Gastrocnemius medialis (tissue), 4 donors: ENCODE results near the gene ANKRD36C.
"Not testable (repeated sequence)": the region's sequence is repeated elsewhere in the genome, so short reads cannot be mapped to it uniquely, and the experiment has no call there.

Source experiments
- CTCF ChIP-seq, 5 experiments: fragments of 450-650 bp in 3 of 5; fragments of 200-600 bp in 2 of 5; sonication (generic) in 2 of 5; IDR thresholded peaks in 4 of 5; conservative IDR thresholded peaks in 1 of 5; 1 replicate in 4 of 5; 2 replicates in 1 of 5; pipeline ENCODE4 v1.5.1; 2016 to 2019; ENCODE audit warnings: antibody characterized with exemption in 5 of 5, mild to moderate bottlenecking in 3 of 5, moderate library complexity in 3 of 5
- POLR2A ChIP-seq, 2 donors: fragments of 450-650 bp; IDR thresholded peaks; one replicate each; pipeline ENCODE4 v1.6.1; 2017; ENCODE audit warnings: antibody characterized with exemption in 2 of 2, mild to moderate bottlenecking in 2 of 2, moderate library complexity in 2 of 2

GRCh38 chr2:96012086-96012791, 20.6 kb upstream of the ANKRD36C start:
- TF ChIP-seq CTCF (IDR thresholded peaks at IDR 0.05 in 4 of 5, conservative IDR thresholded peaks at IDR 0.05 in 1 of 5); POLR2A (IDR thresholded peaks at IDR 0.05): not testable (repeated sequence)
